ENCODE measurements around the gene FAM161A. TPM values are rescaled to one million over a fixed set of nuclear protein-coding genes. Genes with fewer than 3 reads are reported as not detected.
A peak's percentile ranks its signal among the peaks of the same experiment; 100 is the strongest.
"Not testable (repeated sequence)": the region's sequence is repeated elsewhere in the genome, so short reads cannot be mapped to it uniquely, and the experiment has no call there.

FAM161A gene
- total and polyA plus RNA-seq, 2 experiments from 2014 or later = 16.2 to 27.4 TPM

- H3K27me3 Mint-ChIP-seq (ENCODE audit: insufficient read depth, low read depth, poor library complexity) = no peaks in the 10 kb centered on the region
- Histone ChIP-seq H4K20me1 (replicated peaks; ENCODE audit: insufficient read depth) (peaks cover 38% of the 10 kb centered on the region), H3K9me2 (ENCODE audit: insufficient read depth) (no peaks in the 10 kb centered on the region), H3K36me3 (ENCODE audit: insufficient read depth) (peaks cover 89% of the 10 kb centered on the region), H3K27ac (ENCODE audit: low read depth) (no peak overlapping the region), H3K4me2 (no peak overlapping the region), H3K4me3 (no peak overlapping the region), H3F3A (replicated peaks; ENCODE audit: low read depth) (peaks cover 3% of the 10 kb centered on the region; the same call in 1 of the 2 replicates), H3K4me1 (ENCODE audit: insufficient read depth) (no peaks in the 10 kb centered on the region), H3K27me3 (ENCODE audit: insufficient read depth) (no peaks in the 10 kb centered on the region), H2AFZ (no peak overlapping the region), H3K79me2 (replicated peaks; ENCODE audit: insufficient read depth) (peaks cover 47% of the 10 kb centered on the region)
- no peaks in the 10 kb centered on the region for H3K9me3 Mint-ChIP-seq
- TF ChIP-seq POLR2AphosphoS5 (IDR thresholded peaks at IDR 0.05; ENCODE audit: low read depth) (no peak), STAT1 (IDR thresholded peaks at IDR 0.05; ENCODE audit: unreplicated experiment) (no peak), CREB1 (CRISPR knock-in tag; IDR thresholded peaks at IDR 0.05; ENCODE audit: low read depth) (no peak), ZNF114 (CRISPR knock-in tag; IDR thresholded peaks at IDR 0.05) (no peak), ZNF331 (CRISPR knock-in tag; IDR thresholded peaks at IDR 0.05; ENCODE audit: low read depth) (no peak), EZH2 (IDR thresholded peaks at IDR 0.05; ENCODE audit: low read depth, unreplicated experiment) (no peak), EZH2phosphoT487 (IDR thresholded peaks at IDR 0.05; ENCODE audit: unreplicated experiment) (peak; percentile 33)
- TF ChIP-seq, protein P1, sequence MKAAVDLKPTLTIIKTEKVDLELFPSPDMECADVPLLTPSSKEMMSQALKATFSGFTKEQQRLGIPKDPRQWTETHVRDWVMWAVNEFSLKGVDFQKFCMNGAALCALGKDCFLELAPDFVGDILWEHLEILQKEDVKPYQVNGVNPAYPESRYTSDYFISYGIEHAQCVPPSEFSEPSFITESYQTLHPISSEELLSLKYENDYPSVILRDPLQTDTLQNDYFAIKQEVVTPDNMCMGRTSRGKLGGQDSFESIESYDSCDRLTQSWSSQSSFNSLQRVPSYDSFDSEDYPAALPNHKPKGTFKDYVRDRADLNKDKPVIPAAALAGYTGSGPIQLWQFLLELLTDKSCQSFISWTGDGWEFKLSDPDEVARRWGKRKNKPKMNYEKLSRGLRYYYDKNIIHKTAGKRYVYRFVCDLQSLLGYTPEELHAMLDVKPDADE (IDR thresholded peaks at IDR 0.05) = no peak
- H3K36me3 Mint-ChIP-seq (ENCODE audit: low read depth) = peaks cover 94% of the 10 kb centered on the region
- DNase-seq (ENCODE audit: low spot score) (no peak), ATAC-seq (no peak)
- H3K27ac Mint-ChIP-seq = no peak overlapping the region
- H3K4me1 Mint-ChIP-seq = no peaks in the 10 kb centered on the region
- no peak overlapping the region for H3K4me3 Mint-ChIP-seq
Measured at GRCh38 chr2:61876400-61876799, 22.5 kb upstream of the FAM161A start.

DNA sequence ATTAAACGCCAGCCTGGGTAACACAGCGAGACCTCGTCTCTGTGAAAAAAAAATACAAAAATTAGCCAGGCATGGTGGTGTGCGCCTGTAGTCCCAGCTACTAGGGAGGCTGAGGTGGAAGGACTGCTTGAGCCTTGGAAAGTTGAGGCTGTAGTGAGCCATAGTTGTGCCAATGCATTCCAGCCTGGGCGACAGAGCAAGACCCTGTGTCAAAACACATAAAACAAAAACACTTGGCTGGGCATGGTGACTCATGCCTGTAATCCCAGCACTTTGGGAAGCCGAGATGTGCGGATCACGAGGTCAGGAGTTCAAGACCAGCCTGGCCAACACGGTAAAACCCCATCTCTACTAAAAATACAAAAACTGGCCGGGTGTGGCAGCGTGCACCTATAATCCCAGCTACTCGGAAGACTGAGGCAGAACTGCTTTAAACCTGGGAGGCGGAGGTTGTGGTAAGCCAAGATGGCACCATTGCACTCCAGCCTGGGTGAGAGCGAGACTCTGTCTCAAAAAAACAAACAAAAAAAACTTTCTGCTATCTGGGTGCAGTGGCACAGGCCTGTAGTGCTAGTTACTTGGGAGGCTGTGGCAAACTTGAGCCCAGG is 12.7 kb upstream of the FAM161A start:
- not testable (repeated sequence) for H3K4me1 Mint-ChIP-seq; H3K27me3 ChIP-seq (ENCODE audit: insufficient read depth); H3K4me3 Mint-ChIP-seq; H3K4me2 ChIP-seq; H3K4me3 ChIP-seq; H3K27me3 Mint-ChIP-seq (ENCODE audit: insufficient read depth, low read depth, poor library complexity); H4K20me1 ChIP-seq (replicated peaks; ENCODE audit: insufficient read depth); H2AFZ ChIP-seq; ATAC-seq; H3K27ac Mint-ChIP-seq; DNase-seq (ENCODE audit: low spot score); H3K4me1 ChIP-seq (ENCODE audit: insufficient read depth); H3K79me2 ChIP-seq (replicated peaks; ENCODE audit: insufficient read depth); H3K9me2 ChIP-seq (ENCODE audit: insufficient read depth); H3K9me3 Mint-ChIP-seq
- peaks cover 17% of the 10 kb centered on the region for H3F3A ChIP-seq (replicated peaks; ENCODE audit: low read depth)
- H3K27ac ChIP-seq (ENCODE audit: low read depth) = 0 out of 2 replicates have a peak overlapping the region, but pooled peaks have one; percentile 26
- 0 out of 2 replicates have a peak, but pooled peaks have one; percentile 26 for TF ChIP-seq POLR2AphosphoS5 (IDR thresholded peaks at IDR 0.05; ENCODE audit: low read depth)
- H3K36me3 Mint-ChIP-seq (ENCODE audit: low read depth) = peaks cover 68% of the 10 kb centered on the region
- peaks cover 47% of the 10 kb centered on the region for H3K36me3 ChIP-seq (ENCODE audit: insufficient read depth)

DNA sequence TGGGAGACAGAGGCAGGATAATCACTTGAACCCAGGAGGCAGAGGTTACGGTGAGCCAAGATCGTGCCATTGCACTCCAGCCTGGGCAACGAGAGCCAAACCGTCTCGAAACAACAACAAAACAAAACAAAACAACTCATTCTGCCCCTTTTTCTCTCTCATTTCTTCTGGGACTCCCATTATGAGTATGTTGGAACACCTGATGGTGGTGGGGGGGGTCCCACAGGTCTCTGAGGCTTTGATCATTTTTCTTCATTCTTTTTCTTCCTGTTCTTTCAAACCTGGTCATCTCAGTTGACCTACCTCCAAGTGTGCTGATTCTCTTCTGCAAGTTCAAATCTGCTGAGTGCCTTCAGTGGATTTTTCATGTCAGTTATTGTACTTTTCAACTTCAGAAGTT is 8.2 kb upstream of the FAM161A start:
- Mint-ChIP-seq H3K4me3 (no peak overlapping the region), H3K36me3 (ENCODE audit: low read depth) (peaks cover 27% of the 10 kb centered on the region; the same call in 2 of the 3 replicates), H3K4me1 (no peaks in the 10 kb centered on the region), H3K27ac (no peak overlapping the region), H3K9me3 (no peaks in the 10 kb centered on the region), H3K27me3 (ENCODE audit: insufficient read depth, low read depth, poor library complexity) (peaks cover 7% of the 10 kb centered on the region)
- Histone ChIP-seq H3K27me3 (ENCODE audit: insufficient read depth) (no peaks in the 10 kb centered on the region), H3K36me3 (ENCODE audit: insufficient read depth) (peaks cover 6% of the 10 kb centered on the region; the same call in 1 of the 2 replicates), H3K4me3 (no peak overlapping the region), H3K27ac (ENCODE audit: low read depth) (no peak overlapping the region), H3K79me2 (replicated peaks; ENCODE audit: insufficient read depth) (no peaks in the 10 kb centered on the region), H4K20me1 (replicated peaks; ENCODE audit: insufficient read depth) (no peaks in the 10 kb centered on the region), H3K4me1 (ENCODE audit: insufficient read depth) (no peaks in the 10 kb centered on the region), H3F3A (replicated peaks; ENCODE audit: low read depth) (0 out of 2 replicates have a peak, but pooled peaks cover 8% of the 10 kb centered on the region), H2AFZ (no peak overlapping the region), H3K9me2 (ENCODE audit: insufficient read depth) (peaks cover 9% of the 10 kb centered on the region; the same call in 1 of the 2 replicates), H3K4me2 (no peak overlapping the region)
- DNase-seq (ENCODE audit: low spot score) (no peak), ATAC-seq (no peak)
- TF ChIP-seq POLR2AphosphoS5 (IDR thresholded peaks at IDR 0.05; ENCODE audit: low read depth) (no peak), EZH2 (IDR thresholded peaks at IDR 0.05; ENCODE audit: low read depth, unreplicated experiment) (no peak), STAT1 (IDR thresholded peaks at IDR 0.05; ENCODE audit: unreplicated experiment) (no peak), CREB1 (CRISPR knock-in tag; IDR thresholded peaks at IDR 0.05; ENCODE audit: low read depth) (no peak)
- TF ChIP-seq, protein P1 (IDR thresholded peaks at IDR 0.05) = no peak
